Skin epidermis (tissue), 12 donors: ENCODE data around the gene PRDM8.
"Not testable (repeated sequence)": the region's sequence is repeated elsewhere in the genome, so short reads cannot be mapped to it uniquely, and the experiment has no call there.

Experiments
- H3K27ac ChIP-seq, 21 experiments: fragments of 200-600 bp; sonication (generic) in 11 of 21; one replicate each; pipeline ENCODE4 v1.5.0; 2020; ENCODE audit warnings: mild to moderate bottlenecking in 3 of 21, inconsistent platforms in 2 of 21, moderate library complexity in 2 of 21
- H3K4me3 ChIP-seq, 7 experiments: fragments of 200-600 bp; sonication (generic) in 2 of 7; one replicate each; pipeline ENCODE4 v1.5.0; 2020; ENCODE audit warnings: inconsistent platforms in 2 of 7, mild to moderate bottlenecking in 2 of 7, moderate library complexity in 1 of 7

PRDM8 gene

DNA sequence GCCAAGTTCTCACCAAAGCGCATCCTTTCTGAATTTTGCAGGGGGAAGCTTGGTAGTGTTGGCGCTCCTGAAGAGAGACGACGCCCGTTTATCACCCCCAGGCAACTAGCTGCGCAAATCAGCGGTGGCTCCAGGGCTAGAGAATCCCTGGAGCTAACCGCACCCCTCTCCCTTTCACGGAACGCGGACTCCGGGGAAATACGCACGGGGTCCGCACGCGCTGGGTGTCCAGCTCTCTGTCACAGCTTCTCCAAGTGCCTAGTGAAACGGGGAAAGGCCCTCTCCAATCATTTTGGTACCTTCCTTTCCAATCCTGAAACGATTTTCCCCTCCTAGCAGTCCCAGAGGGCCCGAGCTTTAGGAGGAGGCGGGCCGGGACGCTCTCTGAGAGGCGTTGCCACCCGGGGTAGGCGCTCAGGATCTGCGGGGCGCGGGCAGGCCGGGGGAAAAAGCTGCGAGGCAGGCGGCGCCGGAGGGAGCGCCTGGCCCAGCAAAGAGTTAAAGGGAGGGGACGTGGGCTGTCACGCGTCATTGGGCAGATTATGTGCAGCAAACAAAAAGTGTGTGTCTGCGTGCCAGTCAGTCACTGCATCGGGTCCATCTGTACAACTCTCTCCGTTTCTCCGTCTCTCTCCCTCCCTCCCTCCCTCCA lies at the start of gene PRDM8:
TSS of gene PRDM8 (plus strand) at position 582 of the 652 bp plus-strand sequence. CDS start 2,578 bp downstream, outside the sequence.
- Histone ChIP-seq H3K4me3 (peak within 1 kb of the TSS in 6 of 7 experiments; percentile 2 to 32 (median 14)), H3K27ac (peak within 1 kb of the TSS in 2 of 21 experiments; percentile 3 to 26)

DNA sequence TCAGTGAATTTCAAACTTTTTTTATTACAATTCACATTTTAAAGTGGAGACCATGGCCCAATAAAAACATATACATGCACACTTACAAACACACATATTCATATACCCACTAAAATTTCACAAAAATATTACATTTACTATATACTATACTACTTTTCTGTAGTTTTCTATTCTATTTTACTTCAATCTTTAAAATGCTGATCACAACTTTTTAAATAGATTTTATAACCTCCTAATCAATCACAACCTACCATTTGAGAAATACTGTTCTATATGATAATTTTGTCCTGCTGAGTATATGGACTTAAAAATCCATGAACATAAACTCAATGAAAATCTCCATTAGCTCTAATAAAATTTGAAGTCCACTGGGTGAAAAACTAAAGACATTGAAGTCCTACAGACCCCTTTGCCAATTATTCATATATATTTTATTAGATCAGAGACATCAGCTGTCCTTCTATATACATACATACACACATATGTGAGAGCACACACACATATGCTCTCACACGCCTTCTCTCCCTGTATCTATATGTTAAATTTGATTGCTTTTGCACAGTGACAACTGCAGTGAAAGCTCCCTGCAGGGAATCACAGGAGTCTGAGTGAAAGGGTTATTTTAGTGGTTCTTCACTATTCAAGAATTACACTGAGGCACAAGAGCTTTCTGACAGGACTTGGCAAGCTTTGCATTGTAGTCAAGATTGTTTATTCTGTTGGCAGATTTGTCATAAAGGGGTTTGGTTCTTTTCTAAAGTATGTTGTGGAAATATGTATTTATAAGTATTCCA lies 46.7 kb upstream of the PRDM8 start:
- no peak overlapping the region for H3K27ac ChIP-seq
- no peak overlapping the region for H3K4me3 ChIP-seq

DNA sequence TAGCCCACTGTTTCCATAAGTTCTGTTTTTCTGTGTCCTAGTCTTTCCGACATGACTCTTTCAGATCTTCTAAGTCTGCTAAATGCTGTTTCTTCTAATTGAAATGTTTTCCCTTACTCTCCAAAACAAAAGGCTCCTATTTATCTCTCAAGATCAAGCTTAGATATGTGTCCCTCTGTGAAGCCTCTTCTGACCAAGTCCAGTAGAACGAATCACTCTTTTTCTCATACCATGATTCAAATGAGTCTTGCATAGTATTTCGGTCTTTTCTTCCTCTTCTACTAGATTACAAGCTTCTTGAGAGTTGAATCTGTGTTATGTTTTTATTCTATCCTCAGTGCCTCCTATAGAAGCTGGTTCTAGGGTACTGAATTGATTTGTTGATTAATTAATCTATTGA lies 45.3 kb upstream of the PRDM8 start:
- no peak overlapping the region for H3K27ac ChIP-seq
- no peak overlapping the region for H3K4me3 ChIP-seq

DNA sequence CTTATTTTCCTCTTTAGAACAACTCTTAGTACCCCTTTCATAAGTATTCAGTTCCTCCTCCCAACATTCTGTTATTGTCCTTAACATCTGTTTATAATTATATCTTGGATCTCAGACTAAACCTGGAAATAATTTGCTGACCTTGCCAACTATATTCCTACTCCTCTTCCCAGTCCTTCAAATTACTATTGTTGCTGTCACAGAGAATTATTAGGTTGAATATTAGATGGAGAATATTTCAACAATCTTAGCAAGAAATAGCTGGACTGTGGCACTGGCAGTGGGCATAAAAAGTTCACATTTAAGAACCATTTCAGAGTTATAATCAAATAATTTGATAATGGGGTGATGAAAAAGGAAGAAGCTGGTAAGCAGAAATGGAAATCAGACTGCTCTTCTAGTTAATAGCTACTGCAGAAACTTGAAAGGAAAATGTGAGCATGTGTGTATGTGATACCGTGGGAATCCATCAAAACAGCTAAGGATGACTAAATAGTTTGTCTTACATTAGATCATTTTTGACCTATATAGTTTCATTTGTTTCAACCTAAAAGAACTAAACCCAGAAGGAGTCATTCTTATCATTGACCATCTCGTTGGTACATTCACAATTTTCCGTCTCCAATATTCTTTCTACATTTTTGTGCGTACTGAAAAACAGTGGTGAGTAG lies 43.3 kb upstream of the PRDM8 start:
- no peak overlapping the region for H3K4me3 ChIP-seq
- no peak overlapping the region for H3K27ac ChIP-seq

DNA sequence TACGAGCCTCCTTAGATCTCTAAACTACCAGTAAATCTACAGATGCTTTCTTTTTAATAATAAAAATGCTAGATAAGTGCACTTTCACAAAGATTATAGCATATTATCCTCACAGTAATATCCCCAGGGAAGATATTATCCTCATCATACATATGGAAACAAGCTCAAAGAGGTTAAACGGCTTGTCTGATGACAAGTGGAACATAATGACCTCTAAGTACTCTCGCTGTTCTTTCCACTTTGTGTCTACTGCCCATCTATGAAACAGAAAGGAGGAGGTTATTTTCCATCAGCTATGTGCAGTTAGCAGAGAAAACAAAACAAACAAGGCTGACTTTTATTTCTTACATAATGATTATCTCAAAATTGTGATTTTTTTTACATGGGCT lies 42.8 kb upstream of the PRDM8 start:
- Histone ChIP-seq H3K4me3 (no peak overlapping the region), H3K27ac (no peak overlapping the region)

DNA sequence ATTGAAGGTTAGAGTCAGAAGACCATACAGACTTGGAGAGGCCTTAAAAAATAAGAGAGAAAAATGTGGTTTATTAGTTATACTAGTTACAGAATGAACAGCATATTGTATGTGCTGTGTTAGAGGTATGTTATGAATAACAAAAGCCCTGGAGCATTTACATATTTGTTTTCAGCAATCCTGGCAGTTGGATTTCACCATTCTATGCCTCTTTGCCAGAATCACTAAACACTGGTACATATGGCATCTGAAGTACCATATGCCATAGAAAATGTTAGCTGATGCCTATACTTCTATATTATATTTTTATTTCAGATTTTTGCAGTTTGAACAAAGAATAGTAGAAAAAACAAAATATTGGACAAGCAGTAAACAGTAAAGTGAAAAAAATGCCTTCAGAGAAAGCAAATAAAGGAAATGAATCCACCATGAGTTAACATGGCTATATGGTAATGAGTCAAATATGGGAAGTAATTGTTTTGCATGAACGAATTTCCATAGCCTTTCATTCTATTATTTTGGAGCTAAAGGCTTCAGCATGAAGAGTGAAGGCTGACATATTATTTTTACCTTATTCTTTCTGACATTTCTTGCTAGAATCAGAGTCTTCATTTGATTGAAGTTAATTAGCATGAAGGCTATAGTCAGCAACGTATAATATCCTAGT lies 41.9 kb upstream of the PRDM8 start:
- Histone ChIP-seq H3K27ac (no peak overlapping the region), H3K4me3 (no peak overlapping the region)

DNA sequence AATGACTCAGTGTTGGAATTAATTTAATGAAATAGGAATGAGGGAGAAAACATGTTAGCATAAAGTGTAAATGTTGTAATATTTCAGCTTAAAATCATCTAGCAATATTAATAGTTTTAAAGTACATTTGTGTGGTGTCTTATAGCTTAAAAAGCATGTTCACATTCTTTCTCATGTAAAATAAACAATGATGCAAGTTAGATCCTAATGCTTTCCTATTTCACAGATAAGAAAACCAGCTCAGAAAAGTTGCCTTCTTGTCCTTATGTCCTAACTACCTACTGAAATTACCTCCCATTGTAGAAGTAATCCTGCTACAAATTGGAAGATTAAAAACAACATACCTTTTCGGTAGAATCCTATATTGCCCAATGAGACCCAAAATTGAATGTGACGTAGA lies 40.9 kb upstream of the PRDM8 start:
- Histone ChIP-seq H3K27ac (no peak overlapping the region), H3K4me3 (no peak overlapping the region)

DNA sequence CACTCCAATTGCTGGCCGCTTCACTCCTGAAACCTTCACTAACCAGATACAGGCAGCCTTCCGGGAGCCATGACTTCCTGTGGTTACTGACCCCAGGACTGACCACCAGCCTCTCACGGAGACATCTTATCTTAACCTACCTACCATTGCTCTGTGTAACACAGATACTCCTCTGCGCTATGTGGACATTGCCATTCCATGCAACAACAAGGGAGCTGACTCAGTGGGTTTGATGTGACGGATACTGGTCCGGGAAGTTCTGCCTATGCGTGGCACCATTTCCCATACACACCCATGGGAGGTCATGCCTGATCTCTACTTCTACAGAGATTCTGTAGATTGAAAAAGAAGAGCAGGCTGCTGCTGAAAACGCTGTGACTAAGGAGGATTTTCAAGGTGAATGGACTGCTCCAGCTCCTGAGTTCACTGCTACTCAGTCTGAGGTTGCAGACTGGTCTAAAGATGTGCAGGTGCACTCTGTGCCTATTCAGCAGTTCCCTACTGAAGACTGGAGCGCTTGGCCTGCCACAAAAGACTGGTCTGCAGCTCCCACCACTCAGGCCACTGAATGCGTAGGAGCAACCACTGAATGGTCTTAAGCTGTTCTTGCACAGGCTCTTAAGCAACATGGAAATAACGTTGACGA lies 35.8 kb upstream of the PRDM8 start:
- H3K27ac ChIP-seq, result no peak overlapping the region
- no peak overlapping the region for H3K4me3 ChIP-seq

DNA sequence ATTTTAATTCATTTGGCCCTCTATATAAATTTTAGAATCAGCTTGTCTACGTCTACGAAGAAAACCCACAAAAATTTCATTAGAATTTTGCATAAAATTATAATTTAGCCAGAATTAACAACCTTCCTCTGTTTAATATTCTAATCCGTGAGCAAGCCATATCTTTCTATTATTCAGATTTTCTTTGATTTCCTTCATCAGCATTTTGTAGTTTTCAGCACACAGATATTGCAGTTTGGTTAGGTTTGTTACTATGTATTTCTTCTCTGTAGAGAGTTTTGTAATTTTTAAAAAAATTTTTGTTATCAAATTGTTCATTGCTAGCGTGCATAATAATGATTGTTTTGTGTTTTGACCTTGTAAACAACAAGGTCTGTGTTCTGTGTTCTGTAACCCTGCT lies 34.9 kb upstream of the PRDM8 start:
- Histone ChIP-seq H3K27ac (no peak overlapping the region), H3K4me3 (no peak overlapping the region)

DNA sequence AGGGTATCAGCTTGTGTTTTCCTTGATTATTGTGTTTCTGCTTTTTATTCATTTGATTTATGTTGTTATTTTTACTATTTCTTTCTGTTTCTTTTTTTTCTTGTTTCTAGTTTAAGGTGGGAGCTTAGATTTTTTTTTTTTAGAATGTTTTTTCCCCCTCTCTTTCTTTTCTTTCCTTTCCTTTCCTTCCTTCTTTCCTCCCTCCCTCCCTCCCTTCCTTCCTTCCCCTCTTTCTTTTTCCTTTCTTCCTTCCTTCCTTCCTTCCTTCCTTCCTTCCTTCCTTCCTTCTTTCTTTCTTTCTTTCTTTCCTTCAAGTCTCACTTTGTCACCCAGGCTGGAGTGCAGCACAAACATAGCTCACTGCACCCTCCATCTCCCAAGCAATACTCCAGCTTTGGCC lies 31.4 kb upstream of the PRDM8 start:
- Histone ChIP-seq H3K4me3 (no peak overlapping the region), H3K27ac (no peak overlapping the region)

DNA sequence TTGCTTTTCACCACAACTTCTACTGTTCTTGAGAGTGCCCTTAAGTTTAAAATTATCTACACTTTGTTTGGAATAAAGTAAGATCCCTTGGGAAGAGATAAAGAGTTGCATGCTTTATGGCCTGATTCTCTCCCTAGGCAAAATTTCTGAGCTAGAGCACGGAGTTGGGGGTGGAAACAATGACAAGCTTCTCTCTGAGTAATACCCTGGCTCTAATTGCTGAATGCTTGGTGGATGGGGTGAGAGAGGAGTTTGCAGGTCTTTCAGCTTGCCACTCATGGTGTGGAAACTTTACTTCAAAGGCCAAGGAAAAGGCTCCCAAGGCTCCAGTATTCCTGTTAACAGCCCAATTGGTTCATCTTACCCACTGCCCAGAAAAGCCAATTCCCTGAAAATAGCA lies 26.1 kb upstream of the PRDM8 start:
- no peak overlapping the region for H3K4me3 ChIP-seq
- peak overlapping the region in 8 of 21 experiments; percentile 5 to 81 (median 55) for H3K27ac ChIP-seq

DNA sequence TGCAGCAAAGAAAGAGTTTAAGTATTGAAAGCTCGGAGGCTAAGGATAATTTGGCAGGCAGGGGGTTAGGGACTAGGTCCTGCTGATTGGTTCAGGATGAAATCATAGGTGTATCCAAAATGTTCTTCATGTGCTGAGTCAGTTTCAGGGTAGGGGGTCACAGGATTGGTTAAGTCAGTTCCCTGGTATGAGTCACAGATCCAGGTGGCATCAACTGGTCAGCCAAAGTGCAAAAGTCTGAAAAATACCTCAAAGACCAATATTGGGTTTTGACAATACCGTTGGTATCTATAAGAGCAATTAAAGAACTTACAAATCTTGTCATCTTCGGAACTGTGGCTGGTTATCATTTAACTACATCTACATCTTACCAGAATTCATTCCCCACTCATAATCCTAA lies 25.6 kb upstream of the PRDM8 start:
- Histone ChIP-seq H3K4me3 (no peak overlapping the region), H3K27ac (peak overlapping the region in 8 of 21 experiments; percentile 12 to 81 (median 64))

DNA sequence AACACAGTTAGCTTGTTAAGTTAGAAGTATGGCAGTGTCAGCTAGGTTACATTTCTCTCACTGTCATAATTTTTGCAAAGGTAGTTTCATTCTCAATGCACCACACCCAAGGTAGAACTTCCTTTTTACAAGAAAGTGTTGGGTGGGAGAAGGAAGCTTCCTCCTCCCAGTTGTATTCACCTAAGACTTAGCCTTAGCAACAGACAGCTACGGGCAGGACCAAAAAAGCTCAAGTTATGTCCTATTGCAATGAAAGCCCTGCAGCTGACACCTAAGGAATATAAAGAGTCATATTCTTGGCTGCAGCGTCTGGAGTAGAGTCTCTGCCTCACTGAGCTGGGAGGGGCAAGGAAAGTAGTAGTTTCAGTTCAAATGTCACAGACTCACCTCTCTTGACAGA lies 25.1 kb upstream of the PRDM8 start:
- no peak overlapping the region for H3K4me3 ChIP-seq
- H3K27ac ChIP-seq, result peak overlapping the region in 10 of 21 experiments; percentile 12 to 81 (median 46)

DNA sequence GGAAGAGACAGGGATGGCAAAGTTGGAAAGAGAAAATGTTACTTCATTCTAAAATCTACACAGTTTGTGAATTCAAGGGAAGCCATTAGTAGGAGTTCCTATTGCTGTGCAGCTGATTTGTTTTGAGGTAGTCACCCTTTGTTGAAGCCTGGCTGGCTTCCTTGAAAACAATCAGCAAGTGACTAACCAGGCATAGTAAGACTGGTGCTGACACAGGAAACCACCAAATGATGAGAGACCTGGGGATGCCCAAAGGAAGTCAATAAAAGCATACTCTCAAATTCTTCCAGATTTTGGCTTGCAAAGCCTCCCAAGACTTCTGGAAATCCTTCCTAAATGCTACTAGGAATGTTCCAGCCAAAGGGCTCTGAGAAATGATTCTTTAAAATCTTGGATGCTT lies 23.9 kb upstream of the PRDM8 start:
- Histone ChIP-seq H3K27ac (peak overlapping the region in 7 of 21 experiments; percentile 13 to 81 (median 57)), H3K4me3 (no peak overlapping the region)

DNA sequence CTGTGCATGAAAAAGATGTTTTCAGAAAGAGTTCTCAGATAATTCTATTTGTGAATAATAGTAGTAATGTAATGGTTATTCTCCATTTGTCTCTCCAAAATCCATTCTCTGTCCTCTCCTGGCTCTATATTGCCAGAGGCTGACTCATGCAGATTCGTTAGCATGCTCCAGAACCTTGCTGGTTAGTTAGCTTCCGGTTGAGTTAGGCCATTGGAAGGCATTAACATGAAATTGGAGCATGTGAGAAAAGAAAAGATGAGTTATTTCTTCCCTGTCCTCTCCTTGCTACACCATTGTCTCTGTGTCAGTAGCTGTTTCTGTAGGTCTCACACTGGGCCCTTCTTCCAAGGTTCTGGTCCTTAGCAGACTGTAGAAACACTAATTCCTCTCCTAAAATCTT lies 23.5 kb upstream of the PRDM8 start:
- no peak overlapping the region for H3K4me3 ChIP-seq
- peak overlapping the region in 6 of 21 experiments; percentile 28 to 81 (median 51) for H3K27ac ChIP-seq

DNA sequence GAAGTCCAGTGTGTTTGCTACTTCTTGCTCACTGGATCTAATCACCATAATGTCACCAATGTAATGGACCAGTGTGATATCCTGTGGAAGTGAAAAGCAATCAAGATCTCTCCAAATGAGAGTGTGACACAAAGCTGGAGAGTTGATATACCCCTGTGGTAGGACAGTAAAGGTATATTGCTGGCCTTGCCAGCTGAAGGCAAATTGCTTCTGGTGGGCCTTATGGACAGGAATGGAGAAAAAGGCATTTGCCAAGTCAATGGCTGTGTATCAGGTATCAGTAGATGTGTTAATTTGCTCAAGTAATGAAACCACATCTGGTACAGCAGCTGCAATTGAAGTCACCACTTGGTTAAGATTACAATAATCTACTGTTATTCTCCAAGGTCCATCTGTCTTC lies 19.5 kb upstream of the PRDM8 start:
- H3K4me3 ChIP-seq, H3K27ac ChIP-seq: not testable (repeated sequence)

DNA sequence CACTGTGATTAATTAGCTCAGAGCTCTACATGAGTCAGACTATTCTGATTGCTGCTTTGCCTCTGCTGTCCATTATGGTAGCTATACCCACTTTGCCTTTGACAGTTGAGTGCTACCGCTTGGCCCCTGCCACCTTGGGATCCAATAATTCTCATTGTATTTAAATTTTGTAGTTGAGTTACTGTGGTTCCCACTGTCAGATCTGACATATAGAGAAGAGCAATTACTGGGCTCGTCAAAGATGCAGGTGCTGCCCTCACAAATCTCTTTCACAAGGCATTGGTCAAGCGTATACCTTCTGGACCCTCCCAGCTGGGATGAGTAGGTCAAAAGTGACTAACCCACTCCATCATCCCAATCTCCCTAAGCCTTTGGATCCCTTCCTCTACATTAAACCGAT lies 18.3 kb upstream of the PRDM8 start:
- no peak overlapping the region for H3K4me3 ChIP-seq

DNA sequence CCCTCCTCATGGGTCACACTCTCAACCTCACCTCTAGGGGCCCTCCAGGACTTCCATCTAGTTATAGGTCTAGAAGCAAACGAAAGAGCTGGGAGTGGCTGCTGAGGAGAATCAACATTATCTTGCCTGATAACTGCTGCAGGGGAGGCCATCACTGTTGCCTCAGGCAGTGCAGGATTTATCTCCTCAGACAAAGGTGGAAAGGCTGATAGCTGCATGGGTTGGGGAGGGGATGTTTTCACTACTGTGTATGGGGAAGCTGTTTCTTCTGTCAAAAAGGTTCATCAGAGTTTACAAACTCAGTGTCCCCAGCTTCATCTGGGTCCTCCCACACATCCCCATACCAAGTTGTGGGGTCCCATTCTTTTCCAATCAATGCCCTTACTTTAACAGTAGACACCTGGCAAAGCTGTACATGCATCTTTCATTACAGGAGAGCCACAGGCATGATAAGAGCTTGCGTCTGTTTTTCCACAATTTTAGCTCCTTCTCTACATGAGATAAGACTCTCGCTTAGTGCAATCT lies 17.6 kb upstream of the PRDM8 start:
- Histone ChIP-seq H3K4me3 (no peak overlapping the region), H3K27ac (no peak overlapping the region)

More for the DNA sequence above, 18.3 kb upstream of the PRDM8 start:
- H3K27ac ChIP-seq, result no peak overlapping the region

DNA sequence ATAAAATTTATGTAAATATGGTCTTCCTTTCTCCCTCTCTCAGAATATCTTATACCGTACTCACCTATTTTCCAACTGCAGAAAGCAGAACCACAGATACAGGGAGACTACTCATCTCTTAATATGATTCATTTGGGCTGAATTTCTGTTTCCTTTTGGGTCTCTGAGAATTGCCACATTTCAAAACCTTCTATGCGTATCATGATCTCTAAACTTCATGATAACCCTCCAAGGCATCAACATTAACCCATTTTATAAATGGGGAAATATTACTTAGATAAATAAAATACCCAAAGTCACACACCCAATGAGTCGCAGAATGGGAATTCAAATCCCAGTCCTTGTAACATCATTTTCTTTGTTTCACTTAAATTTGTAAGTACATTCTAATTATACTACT lies 16.6 kb upstream of the PRDM8 start:
- H3K27ac ChIP-seq, result no peak overlapping the region
- H3K4me3 ChIP-seq, result no peak overlapping the region
